Measurements from ENCODE around the gene NCKAP5.

DNA sequence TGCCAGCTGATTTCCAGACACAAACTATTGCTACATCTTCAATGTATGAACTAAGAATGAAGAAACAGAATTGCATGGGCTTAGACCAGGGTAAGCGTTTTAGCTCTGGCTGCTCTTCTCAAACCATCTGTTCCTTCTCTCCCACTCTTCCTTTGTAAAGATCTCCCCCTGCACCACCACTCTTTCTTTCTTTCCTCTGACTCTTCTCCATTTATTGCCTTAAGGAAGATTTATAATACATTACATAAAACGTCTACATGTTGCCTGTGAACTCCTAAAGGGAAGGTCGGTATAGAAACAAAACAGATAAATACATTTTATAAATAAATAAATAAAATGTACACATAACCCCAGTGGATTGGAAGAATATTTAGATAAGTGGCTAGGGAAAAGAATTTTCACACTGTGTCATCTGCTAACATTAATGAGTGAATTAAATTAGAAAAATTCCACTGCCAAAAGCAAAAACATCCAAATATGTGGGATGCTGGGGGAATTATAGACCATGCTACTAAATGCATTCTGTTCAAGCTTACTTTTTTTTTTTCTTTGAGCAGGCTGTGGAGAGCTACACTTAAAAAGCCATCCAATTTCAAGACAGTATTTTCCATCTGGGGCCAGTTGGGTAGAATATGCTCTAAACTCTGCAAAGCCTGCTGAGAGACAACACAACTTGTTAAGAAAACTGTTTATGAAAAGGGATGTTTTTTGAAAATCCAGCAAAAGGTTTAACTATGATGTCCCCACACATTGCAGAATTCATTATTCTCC is 41.5 kb downstream of the NCKAP5 start:
- TF ChIP-seq, protein P1, sequence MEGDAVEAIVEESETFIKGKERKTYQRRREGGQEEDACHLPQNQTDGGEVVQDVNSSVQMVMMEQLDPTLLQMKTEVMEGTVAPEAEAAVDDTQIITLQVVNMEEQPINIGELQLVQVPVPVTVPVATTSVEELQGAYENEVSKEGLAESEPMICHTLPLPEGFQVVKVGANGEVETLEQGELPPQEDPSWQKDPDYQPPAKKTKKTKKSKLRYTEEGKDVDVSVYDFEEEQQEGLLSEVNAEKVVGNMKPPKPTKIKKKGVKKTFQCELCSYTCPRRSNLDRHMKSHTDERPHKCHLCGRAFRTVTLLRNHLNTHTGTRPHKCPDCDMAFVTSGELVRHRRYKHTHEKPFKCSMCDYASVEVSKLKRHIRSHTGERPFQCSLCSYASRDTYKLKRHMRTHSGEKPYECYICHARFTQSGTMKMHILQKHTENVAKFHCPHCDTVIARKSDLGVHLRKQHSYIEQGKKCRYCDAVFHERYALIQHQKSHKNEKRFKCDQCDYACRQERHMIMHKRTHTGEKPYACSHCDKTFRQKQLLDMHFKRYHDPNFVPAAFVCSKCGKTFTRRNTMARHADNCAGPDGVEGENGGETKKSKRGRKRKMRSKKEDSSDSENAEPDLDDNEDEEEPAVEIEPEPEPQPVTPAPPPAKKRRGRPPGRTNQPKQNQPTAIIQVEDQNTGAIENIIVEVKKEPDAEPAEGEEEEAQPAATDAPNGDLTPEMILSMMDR (IDR thresholded peaks at IDR 0.05; ENCODE audit: poor library complexity): no peak
- TF ChIP-seq EZH2 (IDR thresholded peaks at IDR 0.05; ENCODE audit: borderline replicate concordance): no peak
